Activated CD8-positive, alpha-beta T cell treated with anti-CD3 and anti-CD28 coated beads for 36 hours (primary cell): Measurements from ENCODE around the gene ANKRD6. TPM values are rescaled to one million over a fixed set of nuclear protein-coding genes. Genes with fewer than 3 reads are reported as not detected.

Source experiments
- ATAC-seq: fragments of 200-7000 bp; cut with Tn5 transposase; one replicate; pipeline ENCODE4 v1.10.0; 2021; ENCODE audit warnings: mild to moderate bottlenecking, moderate library complexity
- CTCF ChIA-PET: fragments of 350-600 bp; sonication (Branson Sonifier 250); formaldehyde crosslinking; loops from one replicate; lab custom pipeline; 2021; ENCODE audit warnings: antibody characterized with exemption; lab: Charles Lee
- POLR2A ChIA-PET: fragments of 350-600 bp; sonication (Branson Sonifier 250); formaldehyde crosslinking; loops from one replicate; lab custom pipeline; 2021; ENCODE audit warnings: antibody characterized with exemption; lab: Charles Lee
- DNase-seq: peaks from one replicate; pipeline ENCODE4 v3.0.0-alpha.2; 2020
- H3K27ac Mint-ChIP-seq: one replicate; pipeline ENCODE4 v1.8.0; 2021; ENCODE audit warnings: mild to moderate bottlenecking, mixed read lengths
- H3K27me3 Mint-ChIP-seq: one replicate; pipeline ENCODE4 v1.8.0; 2021; ENCODE audit warnings: mixed read lengths
- H3K36me3 Mint-ChIP-seq: one replicate; pipeline ENCODE4 v1.8.0; 2021; ENCODE audit warnings: low read depth, mixed read lengths
- H3K4me1 Mint-ChIP-seq: one replicate; pipeline ENCODE4 v1.8.0; 2021; ENCODE audit warnings: low read depth, mixed read lengths
- H3K4me3 Mint-ChIP-seq: one replicate; pipeline ENCODE4 v1.8.0; 2021; ENCODE audit warnings: mild to moderate bottlenecking, moderate library complexity, mixed read lengths
- H3K9me3 Mint-ChIP-seq: one replicate; pipeline ENCODE4 v1.8.0; 2021; ENCODE audit warnings: mixed read lengths
- CTCF ChIP-seq: fragments of 200-600 bp; IDR thresholded peaks from one replicate; pipeline ENCODE4 v1.8.0; 2022; ENCODE audit warnings: antibody characterized with exemption, mild to moderate bottlenecking
- intact Hi-C: fragments of 100-400 bp; cut with micrococcal nuclease; formaldehyde crosslinking; loops from one replicate; pipeline ENCODE4 v1.10.0; 2022
- total RNA-seq, 2 experiments: library from RNA; stranded (reverse); gene quantifications; one replicate each; pipeline ENCODE4 v1.2.3, GENCODE V29; 2021

The ANKRD6 gene
- total RNA-seq, 2 experiments from 2014 or later, result 3.5 to 4.9 TPM

- no peaks in the 10 kb centered on the region for H3K27me3 Mint-ChIP-seq
- no peaks in the 10 kb centered on the region for H3K9me3 Mint-ChIP-seq
- ATAC-seq (no peak), DNase-seq (no peak)
- no peak for TF ChIP-seq CTCF
- no peak overlapping the region for H3K27ac Mint-ChIP-seq
- ChIA-PET POLR2A (interaction anchor here (1.0 kb wide), 1 partner anchor 187 kb away, joined by 3 read pairs; no protein-coding TSS in a partner anchor), CTCF (interaction anchor here (1.1 to 2.5 kb wide), 3 partner anchors 8 to 171 kb away, joined by 3 to 6 read pairs (median 3); no protein-coding TSS in a partner anchor)
- intact Hi-C loops, result no loop called here
- H3K4me1 Mint-ChIP-seq, result peaks cover 6% of the 10 kb centered on the region
- no peaks in the 10 kb centered on the region for H3K36me3 Mint-ChIP-seq
- no peak overlapping the region for H3K4me3 Mint-ChIP-seq
These were observed 7.2 kb downstream of the ANKRD6 start for GRCh38 chr6:89440200-89440599.

- Mint-ChIP-seq H3K27ac (no peak overlapping the region), H3K4me1 (no peaks in the 10 kb centered on the region), H3K9me3 (no peaks in the 10 kb centered on the region), H3K27me3 (no peaks in the 10 kb centered on the region), H3K36me3 (no peaks in the 10 kb centered on the region), H3K4me3 (no peak overlapping the region)
- DNase-seq (no peak), ATAC-seq (no peak)
- CTCF ChIA-PET, result interaction anchor here (0.7 to 1.4 kb wide), 4 partner anchors 11 to 76 kb away, joined by 3 to 4 read pairs (median 4); no protein-coding TSS in a partner anchor
- TF ChIP-seq CTCF, result no peak
- POLR2A ChIA-PET, result no interaction called here
- intact Hi-C loops, result no loop called here
These were observed 10.7 kb downstream of the ANKRD6 start for GRCh38 chr6:89443658-89444057.

- Mint-ChIP-seq H3K4me1 (peaks cover 2% of the 10 kb centered on the region), H3K27me3 (no peaks in the 10 kb centered on the region), H3K27ac (no peak overlapping the region), H3K36me3 (no peaks in the 10 kb centered on the region), H3K4me3 (no peak overlapping the region), H3K9me3 (no peaks in the 10 kb centered on the region)
- DNase-seq (no peak), ATAC-seq (no peak)
- TF ChIP-seq CTCF, result no peak
- ChIA-PET POLR2A (no interaction called here), CTCF (no interaction called here)
- intact Hi-C loops, result no loop called here
These were observed 16.2 kb downstream of the ANKRD6 start for GRCh38 chr6:89449193-89449592.

- POLR2A ChIA-PET, result no interaction called here
- H3K4me3 Mint-ChIP-seq, result no peak overlapping the region
These were observed 19.3 kb downstream of the ANKRD6 start for GRCh38 chr6:89452281-89452680.

More at GRCh38 chr6:89452281-89452680, 19.3 kb downstream of the ANKRD6 start:
- intact Hi-C loops, result no loop called here
- no peaks in the 10 kb centered on the region for H3K36me3 Mint-ChIP-seq
- DNase-seq (no peak), ATAC-seq (no peak)
- no peaks in the 10 kb centered on the region for H3K9me3 Mint-ChIP-seq
- CTCF ChIA-PET, result interaction anchor here (1.0 to 1.3 kb wide), 2 partner anchors 80 to 100 kb away, joined by 3 read pairs; no protein-coding TSS in a partner anchor
- no peak overlapping the region for H3K27ac Mint-ChIP-seq
- TF ChIP-seq CTCF, result no peak
- H3K4me1 Mint-ChIP-seq, result peaks cover 2% of the 10 kb centered on the region
- no peaks in the 10 kb centered on the region for H3K27me3 Mint-ChIP-seq
